Mononuclear cell (primary cell): Measurements from ENCODE around the gene KLF7. TPM values are rescaled to one million over a fixed set of nuclear protein-coding genes. Genes with fewer than 3 reads are reported as not detected.
A peak's percentile ranks its signal among the peaks of the same experiment; 100 is the strongest.

Experiments used
- H3K27me3 ChIP-seq: 2 replicates; pipeline ENCODE4 v1.6.0; 2011; ENCODE audit warnings: low read length, control low read depth; ENCODE audit not compliant: insufficient read depth
- H3K4me1 ChIP-seq: 2 replicates; pipeline ENCODE4 v1.5.1; 2011; ENCODE audit warnings: mild to moderate bottlenecking, low read length, control low read depth; ENCODE audit not compliant: insufficient read depth
- H3K4me3 ChIP-seq: 2 replicates; pipeline ENCODE4 v1.5.1; 2011; ENCODE audit warnings: mild to moderate bottlenecking, low read length, moderate library complexity
- H3K9me3 ChIP-seq: 2 replicates; pipeline ENCODE4 v1.5.1; 2011; ENCODE audit warnings: low read depth, mild to moderate bottlenecking, control low read depth, low read length
- total RNA-seq: library from RNA; depleted of rRNA; stranded (reverse); fragments of >200 nt; gene quantifications from one replicate; pipeline ENCODE4 v1.2.3, GENCODE V29; 2012

Gene KLF7
- total RNA-seq, 1 donor: 81.5 TPM

- Histone ChIP-seq H3K9me3 (no peaks in the 10 kb centered on the region), H3K27me3 (no peaks in the 10 kb centered on the region), H3K4me1 (no peaks in the 10 kb centered on the region), H3K4me3 (no peak overlapping the region)
These were observed 17.2 kb upstream of the KLF7 start for GRCh38 chr2:207182911-207183310.

- Histone ChIP-seq H3K27me3 (no peaks in the 10 kb centered on the region), H3K9me3 (no peaks in the 10 kb centered on the region), H3K4me3 (no peak overlapping the region), H3K4me1 (no peaks in the 10 kb centered on the region)
These were observed 16.0 kb upstream of the KLF7 start for GRCh38 chr2:207181526-207182274.

GRCh38 chr2:207180741-207181140 lies 15.0 kb upstream of the KLF7 start:
- Histone ChIP-seq H3K9me3 (no peaks in the 10 kb centered on the region), H3K27me3 (no peaks in the 10 kb centered on the region), H3K4me3 (no peak overlapping the region), H3K4me1 (no peaks in the 10 kb centered on the region)

DNA sequence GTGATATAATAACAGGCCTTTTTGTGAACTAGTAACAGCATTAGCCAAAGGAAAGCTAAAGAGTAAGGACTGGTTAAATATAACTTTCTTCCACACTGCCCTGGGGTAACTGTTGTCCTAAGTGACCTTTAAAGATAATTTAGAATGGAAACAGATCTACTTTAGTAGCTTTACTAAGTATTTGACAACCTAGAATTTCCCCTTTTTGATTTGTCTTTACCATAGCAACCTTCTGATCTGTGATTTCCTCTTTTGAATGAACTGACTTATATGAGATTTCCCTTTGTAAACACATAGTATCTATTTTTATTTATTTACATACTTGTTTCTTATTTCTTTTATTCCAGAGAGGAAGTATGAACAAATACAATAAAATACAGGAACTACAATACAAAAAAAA lies 10.5 kb upstream of the KLF7 start:
- H3K4me3 ChIP-seq: no peak overlapping the region
- H3K4me1 ChIP-seq: no peaks in the 10 kb centered on the region
- H3K9me3 ChIP-seq: no peaks in the 10 kb centered on the region
- H3K27me3 ChIP-seq: no peaks in the 10 kb centered on the region

GRCh38 chr2:207173641-207174040 lies 7.9 kb upstream of the KLF7 start:
- H3K4me1 ChIP-seq: peaks cover under 1% of the 10 kb centered on the region
- no peaks in the 10 kb centered on the region for H3K27me3 ChIP-seq
- H3K4me3 ChIP-seq: no peak overlapping the region
- no peaks in the 10 kb centered on the region for H3K9me3 ChIP-seq

GRCh38 chr2:207167099-207167923 lies 1.6 kb upstream of the KLF7 start:
- H3K9me3 ChIP-seq: no peaks in the 10 kb centered on the region
- H3K4me3 ChIP-seq: peak overlapping the region; percentile 68
- no peaks in the 10 kb centered on the region for H3K27me3 ChIP-seq
- peaks cover 41% of the 10 kb centered on the region for H3K4me1 ChIP-seq

DNA sequence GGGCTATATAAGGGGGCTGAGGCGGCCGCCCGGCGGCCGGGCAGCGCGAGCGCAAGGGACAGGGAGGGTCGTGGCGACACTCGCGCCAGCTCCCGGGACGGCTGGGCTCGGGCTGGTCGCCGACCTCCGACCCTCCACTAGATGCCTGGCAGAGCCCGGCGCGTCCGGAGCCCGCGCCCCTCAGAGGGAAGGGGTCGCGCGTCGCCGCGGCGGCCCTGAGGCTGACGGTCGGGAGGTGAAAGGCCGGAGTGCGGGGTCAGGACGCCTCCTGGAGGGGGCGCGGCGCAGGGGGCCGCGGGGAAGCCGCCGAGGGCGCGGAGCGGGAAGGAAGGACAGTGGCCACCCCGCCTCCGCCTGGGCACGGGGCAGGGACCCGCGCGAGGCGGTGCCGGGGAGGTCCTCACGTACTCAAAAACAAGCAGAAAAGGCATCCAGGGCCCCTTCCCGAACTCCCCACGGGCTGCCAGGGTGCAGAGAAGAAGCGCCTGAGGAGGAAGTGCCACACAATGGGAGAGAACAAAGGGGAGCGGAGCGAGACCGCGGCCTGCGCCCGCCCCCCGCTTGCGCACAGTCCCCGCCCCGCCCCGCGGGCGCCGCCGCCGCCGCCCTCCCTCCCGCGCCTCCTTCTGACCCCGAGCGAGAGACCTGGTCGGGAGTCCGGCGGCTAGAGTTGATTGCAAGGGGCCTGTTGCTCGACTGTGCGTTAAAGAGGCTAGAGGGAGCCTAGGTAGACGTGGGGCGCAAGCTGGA lies 776 bp upstream of the KLF7 start:
- Histone ChIP-seq H3K4me1 (peaks cover 49% of the 10 kb centered on the region), H3K27me3 (no peaks in the 10 kb centered on the region), H3K4me3 (peak overlapping the region; percentile 68), H3K9me3 (no peaks in the 10 kb centered on the region)

GRCh38 chr2:207166039-207166348 lies 246 bp upstream of the KLF7 start:
- Histone ChIP-seq H3K4me1 (peaks cover 53% of the 10 kb centered on the region), H3K9me3 (no peaks in the 10 kb centered on the region), H3K4me3 (peak overlapping the region; percentile 68)

GRCh38 chr2:207164006-207164831 lies 1.5 kb downstream of the KLF7 start:
- Histone ChIP-seq H3K9me3 (no peaks in the 10 kb centered on the region), H3K4me3 (peak overlapping the region; percentile 68), H3K27me3 (no peaks in the 10 kb centered on the region), H3K4me1 (peaks cover 53% of the 10 kb centered on the region)

More at GRCh38 chr2:207166039-207166348, 246 bp upstream of the KLF7 start:
- H3K27me3 ChIP-seq: no peaks in the 10 kb centered on the region

GRCh38 chr2:207163756-207164005 lies 2.1 kb downstream of the KLF7 start:
- Histone ChIP-seq H3K27me3 (no peaks in the 10 kb centered on the region), H3K9me3 (no peaks in the 10 kb centered on the region), H3K4me1 (peaks cover 53% of the 10 kb centered on the region), H3K4me3 (peak overlapping the region; percentile 68)

DNA sequence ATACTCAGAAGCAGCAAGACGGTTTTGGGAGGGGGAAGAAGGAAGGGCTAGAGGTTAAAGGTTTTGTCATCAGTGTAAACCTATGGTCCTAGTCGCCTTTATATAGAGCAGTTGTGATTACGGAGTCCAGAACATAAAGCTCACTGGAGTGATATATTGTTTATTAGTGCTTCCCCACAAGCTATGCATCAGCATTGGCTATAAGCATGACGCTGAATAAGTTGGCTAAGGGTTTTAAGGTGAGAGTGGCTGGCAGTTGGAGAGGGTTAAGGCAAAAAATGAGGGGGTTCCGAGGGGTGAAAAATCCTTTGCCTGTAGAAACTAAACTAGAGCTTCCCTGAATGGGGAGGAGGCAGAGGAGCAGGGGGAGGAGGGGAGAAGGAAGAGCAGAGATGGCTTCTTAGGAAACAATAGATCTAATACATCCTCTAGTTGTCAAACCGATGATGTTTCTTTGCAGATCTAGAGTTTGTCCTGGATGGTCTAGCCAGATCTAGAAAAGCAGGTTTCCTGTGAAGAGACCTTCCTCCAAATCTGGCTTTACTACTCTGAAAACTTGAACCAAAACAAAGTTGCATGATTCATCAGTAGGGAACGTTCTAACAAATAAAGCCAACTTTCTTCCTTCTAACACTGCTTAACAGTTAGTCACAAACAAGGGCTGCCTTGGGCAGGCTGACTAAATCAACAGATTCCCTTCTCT lies 2.5 kb downstream of the KLF7 start:
- H3K4me3 ChIP-seq: peak overlapping the region; percentile 68

GRCh38 chr2:207162316-207162715 lies 3.4 kb downstream of the KLF7 start:
- H3K4me3 ChIP-seq: no peak overlapping the region
- peaks cover 50% of the 10 kb centered on the region for H3K4me1 ChIP-seq

More for the DNA sequence above, 2.5 kb downstream of the KLF7 start:
- Histone ChIP-seq H3K9me3 (no peaks in the 10 kb centered on the region), H3K4me1 (peaks cover 50% of the 10 kb centered on the region), H3K27me3 (no peaks in the 10 kb centered on the region)

GRCh38 chr2:207161247-207162123 lies 4.3 kb downstream of the KLF7 start:
- H3K4me3 ChIP-seq: no peak overlapping the region
- H3K4me1 ChIP-seq: peaks cover 54% of the 10 kb centered on the region

More at GRCh38 chr2:207162316-207162715, 3.4 kb downstream of the KLF7 start:
- Histone ChIP-seq H3K27me3 (no peaks in the 10 kb centered on the region), H3K9me3 (no peaks in the 10 kb centered on the region)

More at GRCh38 chr2:207161247-207162123, 4.3 kb downstream of the KLF7 start:
- H3K9me3 ChIP-seq: no peaks in the 10 kb centered on the region
- H3K27me3 ChIP-seq: no peaks in the 10 kb centered on the region
